Stimulated activated CD8-positive, alpha-beta memory T cell treated with anti-CD3 and anti-CD28 coated beads, Interleukin-7, amount 100 ng/mL, for 48 hours (primary cell): ENCODE measurements around the gene KIAA0825.

ENCODE experiments used
- DNase-seq, 2 donors: peaks; one replicate each; pipeline ENCODE4 v3.0.0-alpha.2; 2020; ENCODE audit warnings: low read depth in 1 of 2; ENCODE audit errors: extremely low read depth in 1 of 2

Gene KIAA0825

GRCh38 chr5:94505327-94506068 lies 112.9 kb downstream of the KIAA0825 start:
- DNase-seq: no peak

- no peak for DNase-seq
Observed at GRCh38 chr5:94503677-94504076, 114.7 kb downstream of the KIAA0825 start.

GRCh38 chr5:94501365-94501764 lies 117.0 kb downstream of the KIAA0825 start:
- no peak for DNase-seq

GRCh38 chr5:94499806-94500205 lies 118.6 kb downstream of the KIAA0825 start:
- no peak for DNase-seq

- no peak for DNase-seq
Observed at GRCh38 chr5:94498199-94498598, 120.2 kb downstream of the KIAA0825 start.

GRCh38 chr5:94485067-94485466 lies 133.3 kb downstream of the KIAA0825 start:
- no peak for DNase-seq

- DNase-seq: no peak
Observed at GRCh38 chr5:94481059-94481458, 137.3 kb downstream of the KIAA0825 start.

- no peak for DNase-seq
Observed at GRCh38 chr5:94480486-94480885, 137.9 kb downstream of the KIAA0825 start.

GRCh38 chr5:94473936-94474335 lies 144.5 kb downstream of the KIAA0825 start:
- DNase-seq: no peak

GRCh38 chr5:94471521-94471920 lies 146.9 kb downstream of the KIAA0825 start:
- DNase-seq: no peak

GRCh38 chr5:94470802-94471201 lies 147.6 kb downstream of the KIAA0825 start:
- no peak for DNase-seq

GRCh38 chr5:94469894-94470329 lies 148.5 kb downstream of the KIAA0825 start:
- no peak for DNase-seq

GRCh38 chr5:94467954-94468930 lies 150.2 kb downstream of the KIAA0825 start:
- no peak for DNase-seq

GRCh38 chr5:94467346-94467953 lies 151.0 kb downstream of the KIAA0825 start:
- no peak for DNase-seq

- DNase-seq: no peak
Observed at GRCh38 chr5:94463739-94464138, 154.7 kb downstream of the KIAA0825 start.

GRCh38 chr5:94461131-94461530 lies 157.3 kb downstream of the KIAA0825 start:
- no peak for DNase-seq

GRCh38 chr5:94459915-94460314 lies 158.5 kb downstream of the KIAA0825 start:
- no peak for DNase-seq

- DNase-seq: no peak
Observed at GRCh38 chr5:94457788-94458187, 160.6 kb downstream of the KIAA0825 start.

- no peak for DNase-seq
Observed at GRCh38 chr5:94445726-94446125, 172.7 kb downstream of the KIAA0825 start.

GRCh38 chr5:94442991-94443390 lies 175.4 kb downstream of the KIAA0825 start:
- DNase-seq: no peak

GRCh38 chr5:94442076-94442475 lies 176.3 kb downstream of the KIAA0825 start:
- no peak for DNase-seq
